Subcutaneous adipose tissue (tissue), 4 donors: ENCODE measurements around the gene LSM2. TPM values are rescaled to one million over a fixed set of nuclear protein-coding genes. Genes with fewer than 3 reads are reported as not detected.

Source experiments
- total RNA-seq, 4 donors: library from RNA; depleted of rRNA; stranded (reverse); fragments of >200 nt; gene quantifications; one replicate each; pipeline ENCODE4 v1.1.0, GENCODE V29; 2016
- TF ChIP-seq, protein P1 (sequence below): fragments of 450-650 bp; IDR thresholded peaks from one replicate; pipeline ENCODE4 v1.5.1; 2016; ENCODE audit warnings: low read depth, mild to moderate bottlenecking, control low read depth, antibody characterized with exemption, moderate library complexity

Gene LSM2
- total RNA-seq, result 10 to 100 TPM; 14.3 to 27.5 (median 24.0) TPM

GRCh38 chr6:31806470-31807272 is at the start of gene LSM2:
TSS of gene LSM2 (minus strand) at chr6:31806966. CDS start at chr6:31806757, 209 bp downstream.
- TF ChIP-seq, protein P1, sequence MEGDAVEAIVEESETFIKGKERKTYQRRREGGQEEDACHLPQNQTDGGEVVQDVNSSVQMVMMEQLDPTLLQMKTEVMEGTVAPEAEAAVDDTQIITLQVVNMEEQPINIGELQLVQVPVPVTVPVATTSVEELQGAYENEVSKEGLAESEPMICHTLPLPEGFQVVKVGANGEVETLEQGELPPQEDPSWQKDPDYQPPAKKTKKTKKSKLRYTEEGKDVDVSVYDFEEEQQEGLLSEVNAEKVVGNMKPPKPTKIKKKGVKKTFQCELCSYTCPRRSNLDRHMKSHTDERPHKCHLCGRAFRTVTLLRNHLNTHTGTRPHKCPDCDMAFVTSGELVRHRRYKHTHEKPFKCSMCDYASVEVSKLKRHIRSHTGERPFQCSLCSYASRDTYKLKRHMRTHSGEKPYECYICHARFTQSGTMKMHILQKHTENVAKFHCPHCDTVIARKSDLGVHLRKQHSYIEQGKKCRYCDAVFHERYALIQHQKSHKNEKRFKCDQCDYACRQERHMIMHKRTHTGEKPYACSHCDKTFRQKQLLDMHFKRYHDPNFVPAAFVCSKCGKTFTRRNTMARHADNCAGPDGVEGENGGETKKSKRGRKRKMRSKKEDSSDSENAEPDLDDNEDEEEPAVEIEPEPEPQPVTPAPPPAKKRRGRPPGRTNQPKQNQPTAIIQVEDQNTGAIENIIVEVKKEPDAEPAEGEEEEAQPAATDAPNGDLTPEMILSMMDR, result no peak

GRCh38 chr6:31851485-31851832 is 44.7 kb upstream of the LSM2 start:
- TF ChIP-seq, protein P1, result no peak

DNA sequence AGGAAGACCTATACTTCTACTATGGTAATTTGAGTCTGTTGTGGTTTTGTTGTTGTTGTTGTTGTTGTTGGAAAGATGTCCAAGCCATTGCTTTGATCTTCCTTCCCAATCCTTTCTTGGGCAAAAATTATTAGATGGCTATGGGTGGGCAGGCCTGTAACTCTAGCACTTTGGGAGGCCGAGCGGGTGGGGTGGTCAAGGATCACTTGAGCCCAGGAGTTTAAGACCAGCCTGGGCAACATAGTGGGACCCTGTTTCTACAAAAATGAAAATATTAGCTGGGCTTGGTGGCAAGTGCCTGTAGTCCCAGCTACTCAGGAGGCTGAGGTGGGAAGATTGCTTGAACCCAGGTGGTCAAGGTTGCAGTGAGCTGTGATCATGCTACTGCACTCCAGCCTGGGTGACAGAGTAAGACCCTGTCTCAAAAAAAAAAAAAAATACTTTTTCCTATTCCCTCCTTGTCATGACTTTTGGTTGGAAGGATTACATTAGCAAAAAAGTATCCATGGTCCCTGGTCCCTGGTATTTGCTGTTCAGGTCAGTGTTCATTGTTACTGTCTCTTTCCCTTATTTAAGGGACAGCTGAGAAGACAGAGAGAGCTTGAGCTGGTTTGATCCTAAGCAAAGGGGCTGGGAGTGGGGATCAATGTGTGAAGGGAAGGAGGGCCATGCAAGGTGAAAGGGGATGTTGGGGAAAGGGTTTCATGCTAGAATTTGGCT is 44.2 kb upstream of the LSM2 start:
- TF ChIP-seq, protein P1, result no peak

- TF ChIP-seq, protein P1, result no peak
Measured at GRCh38 chr6:31847276-31847978, 40.7 kb upstream of the LSM2 start.

GRCh38 chr6:31844507-31844906 is 37.7 kb upstream of the LSM2 start:
- TF ChIP-seq, protein P1, result no peak

- TF ChIP-seq, protein P1, result no peak
Measured at GRCh38 chr6:31842053-31842452, 35.3 kb upstream of the LSM2 start.

DNA sequence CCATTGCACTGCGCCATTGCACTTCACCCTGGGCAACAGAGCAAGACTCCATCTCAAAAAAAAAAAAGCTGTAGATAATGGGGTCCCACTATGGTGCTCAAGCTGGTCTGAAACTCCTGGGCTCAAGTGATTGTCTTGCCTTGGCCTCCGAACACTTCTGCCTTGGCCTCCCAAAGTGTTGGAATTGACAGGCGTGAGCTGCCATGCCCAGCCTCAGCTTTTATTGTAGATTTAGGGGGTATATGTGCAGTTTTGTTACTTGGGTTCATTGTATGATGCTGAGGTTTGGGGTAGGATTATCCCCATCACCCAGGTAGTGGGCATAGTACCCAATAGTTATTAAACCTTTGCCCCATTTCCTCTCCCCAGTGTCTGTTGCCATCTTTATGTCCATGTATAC is 32.2 kb upstream of the LSM2 start:
- TF ChIP-seq, protein P1, result no peak
